Measurements from ENCODE around the gene HIGD1B.

Gene HIGD1B

DNA sequence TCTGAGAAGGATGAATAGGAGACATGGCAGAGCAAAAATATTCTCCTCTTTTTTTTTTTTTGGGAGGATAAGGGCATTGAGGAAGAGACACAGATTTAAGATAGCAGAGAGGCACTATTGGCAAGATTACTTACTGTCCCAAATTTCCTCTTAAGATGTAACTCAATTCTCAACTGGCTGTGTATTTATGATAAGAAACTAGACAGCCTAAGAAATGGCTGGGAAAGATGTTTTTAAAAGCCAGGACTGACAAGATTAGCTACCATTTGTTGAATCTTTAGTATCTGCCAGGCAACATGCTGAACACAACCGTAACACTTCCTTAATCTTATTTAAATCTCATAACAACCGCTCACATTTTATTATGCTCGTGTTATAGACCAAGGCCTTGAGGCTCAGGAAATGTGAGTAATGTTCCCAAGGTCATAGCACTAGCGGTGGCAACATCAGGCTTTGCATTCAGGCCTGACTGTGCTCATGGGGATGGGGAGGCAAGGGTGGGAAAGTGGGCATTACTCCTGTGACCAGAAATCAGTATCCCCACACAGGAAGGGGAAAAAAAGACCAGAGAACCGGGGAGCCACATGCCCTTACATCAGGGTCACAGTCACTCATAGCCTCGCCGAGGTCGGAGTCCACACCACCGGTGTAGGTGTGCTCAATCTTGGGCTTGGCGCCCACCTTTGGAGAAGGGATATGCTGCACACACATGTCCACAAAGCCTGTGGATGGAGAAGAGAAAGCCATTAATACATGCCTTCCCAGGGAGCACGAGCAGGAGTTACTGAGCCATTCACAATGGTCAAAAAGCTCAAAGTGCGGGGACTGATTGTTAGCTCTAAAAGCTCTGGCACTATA is 15.6 kb downstream of the HIGD1B start:
- H3K18ac ChIP-seq (ENCODE audit: low read length), result no peak overlapping the region
- H2BK5ac ChIP-seq (ENCODE audit: low read depth, low read length, poor library complexity), result no peak overlapping the region
- H4K91ac ChIP-seq (ENCODE audit: low read depth, low read length), result no peak overlapping the region
- H2BK12ac ChIP-seq (ENCODE audit: low read length), result no peak overlapping the region
- no peak overlapping the region for H3K27ac ChIP-seq (ENCODE audit: low read depth, low read length)
- no peak overlapping the region for H3K4me2 ChIP-seq (ENCODE audit: low read length)
- no peak overlapping the region for H3K4ac ChIP-seq (ENCODE audit: low read depth, low read length)
- H3K36me3 ChIP-seq (ENCODE audit: control insufficient read depth in 1 of 2, insufficient read depth in 2 of 2, low read length in 2 of 2), result peaks cover 55 to 68% of the 10 kb centered on the region in 2 experiments
- H3K79me1 ChIP-seq (ENCODE audit: low read length), result peaks cover 1% of the 10 kb centered on the region
- no peak overlapping the region for H4K12ac ChIP-seq (ENCODE audit: low read depth, low read length)
- H2AFZ ChIP-seq (ENCODE audit: insufficient read depth, low read length, poor library complexity), result no peak overlapping the region
- H3K9me3 ChIP-seq (ENCODE audit: insufficient read depth, low read depth, low read length), result no peaks in the 10 kb centered on the region
- H3K9ac ChIP-seq (ENCODE audit: low read length), result no peak overlapping the region
- H2AK5ac ChIP-seq (ENCODE audit: low read length), result no peak overlapping the region
- no peak overlapping the region for H3K14ac ChIP-seq (ENCODE audit: low read length)
- peaks cover 0 to under 1% of the 10 kb centered on the region in 2 experiments for H3K4me1 ChIP-seq (ENCODE audit: control insufficient read depth in 1 of 2, insufficient read depth in 2 of 2, low read length in 2 of 2)
- WGBS (ENCODE audit: extremely low coverage, insufficient coverage, insufficient read length), result no CpG with 5 or more reads among the region's 12 CpGs
- no peaks in the 10 kb centered on the region for H3K27me3 ChIP-seq (ENCODE audit: insufficient read depth, low read length)
- no peaks in the 10 kb centered on the region for H3K79me2 ChIP-seq (ENCODE audit: control insufficient read depth, insufficient read depth, low read length, poor library complexity)
- no peak overlapping the region for H2BK120ac ChIP-seq (ENCODE audit: insufficient read depth, low read length, poor library complexity)
- H4K8ac ChIP-seq (ENCODE audit: low read depth, low read length), result no peak overlapping the region
- no peak for DNase-seq
- H3K23ac ChIP-seq (ENCODE audit: low read length), result no peak overlapping the region
- no peak overlapping the region for H3K4me3 ChIP-seq (ENCODE audit: low read depth, low read length)

DNA sequence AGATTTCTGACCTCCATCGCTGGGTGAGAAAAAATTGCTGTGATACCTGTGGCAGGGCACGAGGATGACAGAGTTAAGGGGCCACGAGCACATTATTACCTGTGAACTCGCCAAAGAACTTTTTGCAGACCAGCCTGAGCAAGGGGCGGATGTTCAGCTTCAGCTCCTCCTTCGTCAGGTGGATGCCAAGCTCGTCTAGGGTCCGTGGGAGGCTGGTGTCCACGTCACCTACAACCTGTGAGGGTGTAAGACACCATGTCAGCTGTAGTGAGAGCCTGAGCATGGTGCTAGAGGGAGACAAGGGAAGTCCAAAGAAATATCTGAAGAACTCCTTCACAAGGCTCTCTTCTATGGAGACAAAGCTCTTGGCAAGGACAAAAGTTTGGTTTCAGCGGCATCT is 17.1 kb downstream of the HIGD1B start:
- Histone ChIP-seq H2BK12ac (ENCODE audit: low read length) (no peak overlapping the region), H4K8ac (ENCODE audit: low read depth, low read length) (no peak overlapping the region), H3K18ac (ENCODE audit: low read length) (no peak overlapping the region), H2AFZ (ENCODE audit: insufficient read depth, low read length, poor library complexity) (no peak overlapping the region), H3K4me3 (ENCODE audit: low read depth, low read length) (no peak overlapping the region), H4K91ac (ENCODE audit: low read depth, low read length) (no peak overlapping the region), H3K23ac (ENCODE audit: low read length) (no peak overlapping the region), H2BK120ac (ENCODE audit: insufficient read depth, low read length, poor library complexity) (no peak overlapping the region), H3K27ac (ENCODE audit: low read depth, low read length) (no peak overlapping the region), H3K4me1 (ENCODE audit: control insufficient read depth in 1 of 2, insufficient read depth in 2 of 2, low read length in 2 of 2) (peaks cover 0 to 4% of the 10 kb centered on the region in 2 experiments), H2BK5ac (ENCODE audit: low read depth, low read length, poor library complexity) (no peak overlapping the region), H4K12ac (ENCODE audit: low read depth, low read length) (no peak overlapping the region), H3K4me2 (ENCODE audit: low read length) (no peak overlapping the region), H3K79me2 (ENCODE audit: control insufficient read depth, insufficient read depth, low read length, poor library complexity) (no peaks in the 10 kb centered on the region), H3K9me3 (ENCODE audit: insufficient read depth, low read depth, low read length) (no peaks in the 10 kb centered on the region), H2AK5ac (ENCODE audit: low read length) (no peak overlapping the region), H3K4ac (ENCODE audit: low read depth, low read length) (no peak overlapping the region), H3K9ac (ENCODE audit: low read length) (no peak overlapping the region), H3K79me1 (ENCODE audit: low read length) (peaks cover 3% of the 10 kb centered on the region), H3K27me3 (ENCODE audit: insufficient read depth, low read length) (no peaks in the 10 kb centered on the region), H3K36me3 (ENCODE audit: control insufficient read depth in 1 of 2, insufficient read depth in 2 of 2, low read length in 2 of 2) (peaks cover 48 to 64% of the 10 kb centered on the region in 2 experiments), H3K14ac (ENCODE audit: low read length) (no peak overlapping the region)
- no CpG with 5 or more reads among the region's 10 CpGs for WGBS (ENCODE audit: extremely low coverage, insufficient coverage, insufficient read length)
- DNase-seq, result no peak

DNA sequence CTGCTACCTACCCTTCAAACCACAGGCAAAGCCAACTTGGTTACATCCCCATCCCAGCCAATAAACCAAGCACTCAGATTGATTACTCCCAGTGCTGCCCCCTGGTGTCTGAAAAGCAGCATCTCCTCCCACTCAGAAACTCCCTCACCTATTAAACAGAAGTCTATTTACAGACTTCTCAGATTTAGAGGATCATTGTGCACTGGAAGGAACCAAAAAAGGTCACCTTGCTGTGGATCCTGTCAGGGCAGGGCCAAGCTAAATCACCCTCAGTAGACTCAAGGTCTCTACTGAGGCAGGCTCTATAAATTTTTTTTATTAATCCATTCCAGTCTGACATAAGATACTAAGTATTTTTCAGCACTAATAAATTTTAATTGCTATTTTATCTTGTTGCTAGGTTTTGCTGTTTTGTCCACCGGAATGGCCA is 17.6 kb downstream of the HIGD1B start:
- H2BK120ac ChIP-seq (ENCODE audit: insufficient read depth, low read length, poor library complexity), result no peak overlapping the region
- no peak overlapping the region for H4K8ac ChIP-seq (ENCODE audit: low read depth, low read length)
- H3K79me1 ChIP-seq (ENCODE audit: low read length), result peaks cover 3% of the 10 kb centered on the region
- no peak overlapping the region for H3K18ac ChIP-seq (ENCODE audit: low read length)
- no peak overlapping the region for H3K27ac ChIP-seq (ENCODE audit: low read depth, low read length)
- no peak overlapping the region for H3K4me2 ChIP-seq (ENCODE audit: low read length)
- H3K36me3 ChIP-seq (ENCODE audit: control insufficient read depth in 1 of 2, insufficient read depth in 2 of 2, low read length in 2 of 2), result peaks cover 44 to 60% of the 10 kb centered on the region in 2 experiments
- no peak overlapping the region for H4K91ac ChIP-seq (ENCODE audit: low read depth, low read length)
- no peaks in the 10 kb centered on the region for H3K9me3 ChIP-seq (ENCODE audit: insufficient read depth, low read depth, low read length)
- H2AFZ ChIP-seq (ENCODE audit: insufficient read depth, low read length, poor library complexity), result no peak overlapping the region
- H3K4ac ChIP-seq (ENCODE audit: low read depth, low read length), result no peak overlapping the region
- H3K14ac ChIP-seq (ENCODE audit: low read length), result no peak overlapping the region
- no peak overlapping the region for H3K4me3 ChIP-seq (ENCODE audit: low read depth, low read length)
- no peak overlapping the region for H2BK5ac ChIP-seq (ENCODE audit: low read depth, low read length, poor library complexity)
- no peak overlapping the region for H2BK12ac ChIP-seq (ENCODE audit: low read length)
- H2AK5ac ChIP-seq (ENCODE audit: low read length), result no peak overlapping the region
- no peak overlapping the region for H3K9ac ChIP-seq (ENCODE audit: low read length)
- H3K4me1 ChIP-seq (ENCODE audit: control insufficient read depth in 1 of 2, insufficient read depth in 2 of 2, low read length in 2 of 2), result peaks cover 0 to 4% of the 10 kb centered on the region in 2 experiments
- no peaks in the 10 kb centered on the region for H3K79me2 ChIP-seq (ENCODE audit: control insufficient read depth, insufficient read depth, low read length, poor library complexity)
- no peak overlapping the region for H4K12ac ChIP-seq (ENCODE audit: low read depth, low read length)
- DNase-seq, result peak; percentile 46 to 89
- H3K23ac ChIP-seq (ENCODE audit: low read length), result no peak overlapping the region
- no CpG with 5 or more reads among the region's 1 CpG for WGBS (ENCODE audit: extremely low coverage, insufficient coverage, insufficient read length)
- no peaks in the 10 kb centered on the region for H3K27me3 ChIP-seq (ENCODE audit: insufficient read depth, low read length)

DNA sequence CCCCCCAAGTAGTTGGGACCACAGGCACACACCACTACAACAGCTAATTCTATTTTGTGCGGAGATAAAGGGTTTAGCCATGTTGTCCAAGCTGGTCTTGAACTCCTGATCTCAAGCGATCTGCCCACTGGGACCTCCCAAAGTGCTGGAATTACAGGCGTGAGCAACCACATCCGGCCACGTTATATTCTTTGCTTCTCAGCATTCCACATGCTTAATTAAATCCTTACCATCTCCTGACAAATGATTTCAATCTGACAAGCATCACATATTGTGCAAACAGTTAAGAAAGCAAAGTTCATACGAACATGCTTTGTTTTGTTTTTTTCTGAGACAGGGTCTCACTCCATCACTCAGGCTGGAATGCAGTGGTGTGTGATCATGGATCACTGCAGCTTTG is 18.2 kb downstream of the HIGD1B start:
- Histone ChIP-seq H3K27me3 (ENCODE audit: insufficient read depth, low read length) (no peaks in the 10 kb centered on the region), H3K4me1 (ENCODE audit: control insufficient read depth in 1 of 2, insufficient read depth in 2 of 2, low read length in 2 of 2) (peaks cover 0 to 4% of the 10 kb centered on the region in 2 experiments), H2BK5ac (ENCODE audit: low read depth, low read length, poor library complexity) (no peak overlapping the region), H3K18ac (ENCODE audit: low read length) (no peak overlapping the region), H2BK120ac (ENCODE audit: insufficient read depth, low read length, poor library complexity) (no peak overlapping the region), H3K14ac (ENCODE audit: low read length) (no peak overlapping the region), H3K4me2 (ENCODE audit: low read length) (no peak overlapping the region), H3K27ac (ENCODE audit: low read depth, low read length) (no peak overlapping the region), H3K4me3 (ENCODE audit: low read depth, low read length) (no peak overlapping the region), H4K91ac (ENCODE audit: low read depth, low read length) (no peak overlapping the region), H2AK5ac (ENCODE audit: low read length) (no peak overlapping the region), H4K8ac (ENCODE audit: low read depth, low read length) (no peak overlapping the region), H3K79me2 (ENCODE audit: control insufficient read depth, insufficient read depth, low read length, poor library complexity) (no peaks in the 10 kb centered on the region), H3K36me3 (ENCODE audit: control insufficient read depth in 1 of 2, insufficient read depth in 2 of 2, low read length in 2 of 2) (peaks cover 39 to 59% of the 10 kb centered on the region in 2 experiments), H2BK12ac (ENCODE audit: low read length) (no peak overlapping the region), H2AFZ (ENCODE audit: insufficient read depth, low read length, poor library complexity) (no peak overlapping the region), H3K23ac (ENCODE audit: low read length) (no peak overlapping the region), H3K9me3 (ENCODE audit: insufficient read depth, low read depth, low read length) (no peaks in the 10 kb centered on the region), H3K4ac (ENCODE audit: low read depth, low read length) (no peak overlapping the region), H3K79me1 (ENCODE audit: low read length) (peaks cover 3% of the 10 kb centered on the region), H4K12ac (ENCODE audit: low read depth, low read length) (no peak overlapping the region), H3K9ac (ENCODE audit: low read length) (no peak overlapping the region)
- no peak for DNase-seq
- no CpG with 5 or more reads among the region's 6 CpGs for WGBS (ENCODE audit: extremely low coverage, insufficient coverage, insufficient read length)

All from trophoblast cell (in vitro differentiated cells and primary cell).